Heart right ventricle (tissue), 16 donors: Measurements from ENCODE around the gene OTOP2. TPM values are rescaled to one million over a fixed set of nuclear protein-coding genes. Genes with fewer than 3 reads are reported as not detected.

Experiments used
- ATAC-seq, 8 donors: fragments of 200-7000 bp; cut with Tn5 transposase; one replicate each; pipeline ENCODE4 v1.9.1; 2020; ENCODE audit warnings: mild to moderate bottlenecking in 8 of 8, moderate library complexity in 8 of 8, moderate number of reproducible peaks in 1 of 8
- DNase-seq, 2 donors: peaks; one replicate each; pipeline ENCODE4 v3.0.0-alpha.2; 2020
- H3K27ac ChIP-seq, 10 donors: fragments of 200-600 bp; sonication (generic) in 2 of 10; one replicate each; pipeline versions ENCODE4 v1.5.0 to v1.8.0; 2020 to 2022; ENCODE audit warnings: mild to moderate bottlenecking in 3 of 10
- H3K27me3 ChIP-seq, 7 donors: fragments of 200-600 bp; one replicate each; pipeline ENCODE4 v1.8.0; 2021 to 2022; ENCODE audit warnings: mild to moderate bottlenecking in 2 of 7
- H3K36me3 ChIP-seq, 9 donors: fragments of 200-600 bp; sonication (generic) in 1 of 9; one replicate each; pipeline versions ENCODE4 v1.5.0 to v1.8.0; 2020 to 2022; ENCODE audit warnings: mild to moderate bottlenecking in 2 of 9
- H3K4me1 ChIP-seq, 9 donors: fragments of 200-600 bp; sonication (generic) in 1 of 9; one replicate each; pipeline versions ENCODE4 v1.5.0 to v1.8.0; 2020 to 2022; ENCODE audit warnings: mild to moderate bottlenecking in 4 of 9
- H3K4me3 ChIP-seq, 10 donors: fragments of 200-600 bp; sonication (generic) in 2 of 10; one replicate each; pipeline versions ENCODE4 v1.5.0 to v1.8.0; 2020 to 2022; ENCODE audit warnings: mild to moderate bottlenecking in 7 of 10, moderate library complexity in 2 of 10
- H3K9me3 ChIP-seq, 11 donors: fragments of 200-600 bp in 10 of 11; sonication (generic) in 2 of 11; one replicate each; pipeline versions ENCODE4 v1.5.0 to v1.8.0; 2013 to 2022; ENCODE audit warnings: mild to moderate bottlenecking in 2 of 11, control low read depth in 1 of 11, moderate library complexity in 1 of 11
- WGBS, 2 donors: extraction: QIAGEN DNeasy Blood & Tissue Kit; methylation state at CpG; one replicate each; pipeline ENCODE4 v1.1.7; 2013; ENCODE audit warnings: inconsistent platforms in 1 of 2; 5-methylcytosine and 5-hydroxymethylcytosine counted together
- intact Hi-C, 10 donors: fragments of 100-400 bp; cut with DNase I; formaldehyde crosslinking; loops; one replicate each; pipeline versions ENCODE4 v1.11.1 to v1.14.2; 2022
- polyA plus RNA-seq, 2 donors: library from polyadenylated mRNA; stranded (reverse); fragments of 200-250 nt; gene quantifications; one replicate each; pipeline ENCODE4 v1.2.3, GENCODE V29; 2013
- total RNA-seq, 10 donors: library from RNA; stranded (reverse); fragmentation: NEBNext Ultra II Directional in 3 of 10; extraction: Animal tissue kit (Norgen Biotek cat#: 25700) in 3 of 10; gene quantifications; one replicate each; pipeline versions ENCODE4 v1.2.1 to v1.2.4, GENCODE V29; 2021 to 2023
- TF ChIP-seq, protein P1 (sequence below), 9 donors: fragments of 200-600 bp; sonication (generic) in 2 of 9; IDR thresholded peaks; one replicate each; pipeline versions ENCODE4 v1.5.0 to v1.8.0; 2021 to 2022; ENCODE audit warnings: antibody characterized with exemption in 9 of 9, mild to moderate bottlenecking in 5 of 9, moderate library complexity in 1 of 9
- donor health status: Arrhythmogenic right ventricular cardiomyopathy.
- donor health status: ischemic (EF 13 %, LVEDD 7.1; RV severe dilation, severe dysfunction).
- donor health status: healthy with polysubstance abuse.
- donor health status: DM: no; HTN: yes; CAD: no.
- donor health status: DM: no; HTN: no; CAD: no.
- donor health status: ischemic (EF 25% LVEDD 6.9; RV normal size, moderate dysfunction).
- donor health status: ischemic (EF 25% LVEDD 5.7; RV mildly dilated, moderate dysfunction).
- donor health status: healthy.
- donor health status: DM: yes; HTN: yes; CAD: no.
- donor health status: Ischemic cardiomyopathy.
- donor health status: ischemic (EF 35%, LVEDD 5.7; RV mildly dilated, moderate dysfunction).
- donor health status: nonischemic (EF 11% LVEDD 7.7; RV severe dilation, severe dysfunction).
- donor health status: DM: yes; HTN: yes; CAD: no.
- donor health status: PGD.
- donor health status: ischemic (EF 29% LVEDD 5.4; RV normal size, mild dysfunction).
- donor health status: nonischemic (EF 23%, LVEDD 6.1; RV moderate dilation, normal function).

Gene OTOP2
- total and polyA plus RNA-seq, 12 donors, result not detected

DNA sequence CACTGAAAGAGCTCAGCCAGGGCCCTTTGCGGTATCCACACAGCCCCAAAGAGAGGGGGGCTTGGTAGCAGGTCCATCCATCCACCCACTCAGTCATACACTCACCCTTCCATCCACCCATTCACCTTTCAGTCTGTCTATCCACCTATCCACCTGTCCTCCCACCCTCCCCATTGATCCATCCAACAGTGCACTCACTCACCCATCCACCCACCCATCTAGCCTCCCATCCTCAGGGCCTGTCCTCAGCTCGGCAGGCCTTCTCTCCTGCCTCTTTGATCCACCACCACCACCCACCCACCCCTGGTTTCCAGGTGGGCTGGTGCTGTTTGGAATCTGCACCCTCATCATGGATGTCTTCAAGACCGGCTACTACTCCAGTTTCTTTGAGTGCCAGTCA, 1.2 kb downstream of the OTOP2 start:
- Histone ChIP-seq H3K27me3 (peaks cover 22 to 96% (median 80%) of the 10 kb centered on the region in 7 donors), H3K36me3 (no peaks in the 10 kb centered on the region), H3K4me1 (peaks cover 2 to 25% (median 22%) of the 10 kb centered on the region in 9 donors), H3K27ac (no peak overlapping the region), H3K4me3 (no peak overlapping the region), H3K9me3 (no peaks in the 10 kb centered on the region)
- ATAC-seq (no peak), DNase-seq (no peak)
- 69 to 73% methylated on average over 3 of the region's 3 CpGs for WGBS, 2 donors
- intact Hi-C loops, result no loop called here
- TF ChIP-seq, protein P1, sequence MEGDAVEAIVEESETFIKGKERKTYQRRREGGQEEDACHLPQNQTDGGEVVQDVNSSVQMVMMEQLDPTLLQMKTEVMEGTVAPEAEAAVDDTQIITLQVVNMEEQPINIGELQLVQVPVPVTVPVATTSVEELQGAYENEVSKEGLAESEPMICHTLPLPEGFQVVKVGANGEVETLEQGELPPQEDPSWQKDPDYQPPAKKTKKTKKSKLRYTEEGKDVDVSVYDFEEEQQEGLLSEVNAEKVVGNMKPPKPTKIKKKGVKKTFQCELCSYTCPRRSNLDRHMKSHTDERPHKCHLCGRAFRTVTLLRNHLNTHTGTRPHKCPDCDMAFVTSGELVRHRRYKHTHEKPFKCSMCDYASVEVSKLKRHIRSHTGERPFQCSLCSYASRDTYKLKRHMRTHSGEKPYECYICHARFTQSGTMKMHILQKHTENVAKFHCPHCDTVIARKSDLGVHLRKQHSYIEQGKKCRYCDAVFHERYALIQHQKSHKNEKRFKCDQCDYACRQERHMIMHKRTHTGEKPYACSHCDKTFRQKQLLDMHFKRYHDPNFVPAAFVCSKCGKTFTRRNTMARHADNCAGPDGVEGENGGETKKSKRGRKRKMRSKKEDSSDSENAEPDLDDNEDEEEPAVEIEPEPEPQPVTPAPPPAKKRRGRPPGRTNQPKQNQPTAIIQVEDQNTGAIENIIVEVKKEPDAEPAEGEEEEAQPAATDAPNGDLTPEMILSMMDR (IDR thresholded peaks at IDR 0.05), result no peak

DNA sequence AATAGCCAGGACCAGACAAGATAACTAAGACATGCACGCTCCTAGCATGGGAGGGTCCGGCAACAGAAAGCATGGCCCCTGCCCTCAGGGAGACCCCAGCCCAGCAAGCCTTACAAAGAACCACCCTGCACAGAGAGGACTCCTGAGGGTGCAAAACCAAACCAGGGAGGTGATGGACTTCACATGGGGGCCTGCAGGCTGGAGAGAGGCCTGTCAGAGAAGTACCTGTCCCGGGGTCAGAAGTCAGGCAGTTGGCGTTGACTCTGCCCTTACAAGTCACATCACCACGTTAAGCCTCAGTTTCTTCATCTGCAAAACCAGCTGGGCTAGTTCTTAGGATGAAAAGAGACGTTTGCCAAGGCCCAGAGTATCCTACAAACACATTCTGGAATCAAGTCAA, 4.7 kb downstream of the OTOP2 start:
- no peak for ATAC-seq
- 72% methylated on average over 6 of the region's 6 CpGs for WGBS, 2 donors
- H3K27me3 ChIP-seq, result peaks cover 10 to 97% (median 79%) of the 10 kb centered on the region in 7 donors

DNA sequence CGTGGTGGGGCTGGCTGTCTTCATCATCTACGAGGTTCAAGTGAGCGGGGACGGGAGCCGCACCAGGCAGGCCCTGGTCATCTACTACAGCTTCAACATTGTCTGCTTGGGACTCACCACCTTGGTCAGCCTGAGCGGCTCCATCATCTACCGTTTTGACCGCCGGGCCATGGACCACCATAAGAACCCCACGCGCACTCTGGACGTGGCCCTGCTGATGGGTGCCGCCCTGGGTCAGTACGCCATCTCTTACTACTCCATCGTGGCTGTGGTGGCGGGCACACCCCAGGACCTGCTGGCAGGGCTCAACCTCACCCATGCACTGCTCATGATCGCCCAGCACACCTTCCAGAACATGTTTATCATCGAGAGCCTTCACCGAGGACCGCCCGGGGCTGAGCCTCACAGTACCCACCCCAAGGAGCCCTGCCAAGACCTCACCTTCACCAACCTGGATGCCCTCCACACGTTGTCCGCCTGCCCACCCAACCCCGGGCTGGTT, 6.5 kb downstream of the OTOP2 start:
- 88 to 90% methylated on average over 24 of the region's 24 CpGs for WGBS, 2 donors
- H3K27me3 ChIP-seq, result peaks cover 0 to 97% (median 75%) of the 10 kb centered on the region in 7 donors
- no peak for ATAC-seq

More for the DNA sequence above, 4.7 kb downstream of the OTOP2 start:
- Histone ChIP-seq H3K36me3 (no peaks in the 10 kb centered on the region), H3K4me3 (no peak overlapping the region), H3K9me3 (no peaks in the 10 kb centered on the region), H3K4me1 (peaks cover 2 to 11% (median 10%) of the 10 kb centered on the region in 9 donors), H3K27ac (no peak overlapping the region)
- TF ChIP-seq, protein P1 (IDR thresholded peaks at IDR 0.05), result no peak
- intact Hi-C loops, result no loop called here
- DNase-seq, result no peak

DNA sequence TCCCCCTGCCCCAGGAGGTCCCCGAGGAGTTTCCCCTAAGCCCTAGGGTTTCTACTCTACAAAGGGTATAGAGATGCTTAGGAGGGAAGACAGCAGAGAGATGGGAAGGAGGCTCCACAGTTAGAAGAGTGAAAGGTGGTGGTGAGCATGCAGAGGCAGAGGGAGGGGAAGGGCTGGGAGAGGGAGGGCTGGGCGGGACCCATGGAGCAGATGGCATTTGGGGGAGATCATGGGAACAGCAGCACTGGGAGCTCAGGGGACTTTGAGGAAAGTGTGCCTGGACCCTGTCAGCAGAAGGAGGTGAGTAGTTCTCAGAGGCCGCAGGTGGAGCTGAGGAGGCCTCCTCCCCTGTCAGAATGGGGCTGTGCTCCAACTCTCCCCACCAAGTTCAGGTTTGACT, 11.0 kb downstream of the OTOP2 start:
- 46 to 63% methylated on average over 3 of the region's 3 CpGs for WGBS, 2 donors
- intact Hi-C loops, result no loop called here
- Histone ChIP-seq H3K36me3 (no peaks in the 10 kb centered on the region), H3K9me3 (no peaks in the 10 kb centered on the region), H3K27me3 (peaks cover 9 to 87% (median 78%) of the 10 kb centered on the region in 7 donors), H3K4me3 (no peak overlapping the region), H3K27ac (no peak overlapping the region), H3K4me1 (peaks cover 0 to 11% (median 9%) of the 10 kb centered on the region in 9 donors)
- ATAC-seq (no peak), DNase-seq (no peak)
- TF ChIP-seq, protein P1 (IDR thresholded peaks at IDR 0.05), result no peak

More for the DNA sequence above, 6.5 kb downstream of the OTOP2 start:
- H3K4me3 ChIP-seq, result no peak overlapping the region
- TF ChIP-seq, protein P1 (IDR thresholded peaks at IDR 0.05), result no peak
- no peak overlapping the region for H3K27ac ChIP-seq
- no peaks in the 10 kb centered on the region for H3K36me3 ChIP-seq
- no peak for DNase-seq
- peaks cover 0 to 3% (median 1%) of the 10 kb centered on the region in 9 donors for H3K4me1 ChIP-seq
- H3K9me3 ChIP-seq, result no peaks in the 10 kb centered on the region
- intact Hi-C loops, result no loop called here
